Endothelial cell (in vitro differentiated cells): Measurements from ENCODE around the gene CASK. TPM values are rescaled to one million over a fixed set of nuclear protein-coding genes. Genes with fewer than 3 reads are reported as not detected.

ENCODE experiments used
- DNase-seq: peaks from one replicate; pipeline ENCODE4 v3.0.0; 2021; ENCODE audit warnings: low spot score
- H3K27ac Mint-ChIP-seq: one replicate; pipeline ENCODE4 v1.8.0; 2021; ENCODE audit warnings: mixed read lengths, inconsistent platforms; ENCODE audit not compliant: unreplicated experiment
- H3K27me3 Mint-ChIP-seq: one replicate; pipeline ENCODE4 v1.8.0; 2021; ENCODE audit warnings: mild to moderate bottlenecking, moderate library complexity, mixed read lengths, inconsistent platforms; ENCODE audit not compliant: unreplicated experiment
- H3K36me3 Mint-ChIP-seq: one replicate; pipeline ENCODE4 v1.8.0; 2021; ENCODE audit warnings: mild to moderate bottlenecking, low read depth, mixed read lengths, inconsistent platforms; ENCODE audit not compliant: unreplicated experiment
- H3K4me1 Mint-ChIP-seq: one replicate; pipeline ENCODE4 v1.8.0; 2021; ENCODE audit warnings: mild to moderate bottlenecking, mixed read lengths, inconsistent platforms; ENCODE audit not compliant: unreplicated experiment
- H3K4me3 Mint-ChIP-seq: one replicate; pipeline ENCODE4 v1.8.0; 2021; ENCODE audit warnings: mild to moderate bottlenecking, mixed read lengths, inconsistent platforms; ENCODE audit not compliant: unreplicated experiment
- H3K9me3 Mint-ChIP-seq: one replicate; pipeline ENCODE4 v1.8.0; 2021; ENCODE audit warnings: mixed read lengths, inconsistent platforms; ENCODE audit not compliant: unreplicated experiment
- total RNA-seq: library from RNA; stranded (reverse); fragmentation: NEBNext Ultra II Directional; extraction: Animal tissue kit (Norgen Biotek cat#: 25700); gene quantifications from one replicate; pipeline ENCODE4 v1.2.1, GENCODE V29; 2021; ENCODE audit not compliant: unreplicated experiment
- TF ChIP-seq, protein P1 (sequence below): fragments of 200-600 bp; sonication (generic); IDR thresholded peaks from one replicate; pipeline ENCODE4 v1.5.0; 2021; ENCODE audit warnings: antibody characterized with exemption; ENCODE audit not compliant: unreplicated experiment

Gene CASK
- total RNA-seq, 1 donor from 2014 or later = 62.5 TPM

DNA sequence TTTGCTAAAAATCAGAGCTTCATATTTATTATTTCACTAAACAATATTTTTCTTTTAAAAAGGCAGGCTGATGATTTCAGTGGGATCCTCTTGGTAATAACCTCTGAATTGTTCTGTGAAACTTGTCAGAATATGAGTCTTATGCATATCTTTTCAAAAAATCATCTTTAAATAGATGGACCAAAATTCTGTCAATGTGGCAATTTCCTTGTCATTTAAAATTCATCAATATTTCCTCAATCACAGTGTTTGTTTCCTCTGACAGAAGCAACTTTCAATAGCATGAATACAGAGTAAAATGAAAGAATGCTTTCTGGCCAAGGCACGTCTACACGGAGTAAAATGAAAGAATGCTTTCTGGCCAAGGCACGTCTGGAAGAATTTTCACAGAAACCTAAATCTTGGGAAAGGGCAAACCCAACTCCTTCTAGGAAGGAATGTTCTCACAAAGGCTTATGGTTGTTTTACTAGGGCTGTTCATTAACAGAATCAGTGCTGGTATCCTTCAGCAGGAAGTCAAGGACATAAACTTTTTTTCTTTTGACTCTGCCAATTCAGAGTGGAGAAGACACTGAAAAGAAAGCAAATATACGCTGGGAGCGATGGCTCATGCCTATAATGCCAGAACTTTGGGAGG is 333.6 kb downstream of the CASK start:
- Mint-ChIP-seq H3K27me3 (peaks cover 2% of the 10 kb centered on the region), H3K4me3 (no peak overlapping the region), H3K36me3 (peaks cover 4% of the 10 kb centered on the region), H3K9me3 (no peaks in the 10 kb centered on the region), H3K27ac (no peak overlapping the region), H3K4me1 (no peaks in the 10 kb centered on the region)
- DNase-seq = no peak
- TF ChIP-seq, protein P1, sequence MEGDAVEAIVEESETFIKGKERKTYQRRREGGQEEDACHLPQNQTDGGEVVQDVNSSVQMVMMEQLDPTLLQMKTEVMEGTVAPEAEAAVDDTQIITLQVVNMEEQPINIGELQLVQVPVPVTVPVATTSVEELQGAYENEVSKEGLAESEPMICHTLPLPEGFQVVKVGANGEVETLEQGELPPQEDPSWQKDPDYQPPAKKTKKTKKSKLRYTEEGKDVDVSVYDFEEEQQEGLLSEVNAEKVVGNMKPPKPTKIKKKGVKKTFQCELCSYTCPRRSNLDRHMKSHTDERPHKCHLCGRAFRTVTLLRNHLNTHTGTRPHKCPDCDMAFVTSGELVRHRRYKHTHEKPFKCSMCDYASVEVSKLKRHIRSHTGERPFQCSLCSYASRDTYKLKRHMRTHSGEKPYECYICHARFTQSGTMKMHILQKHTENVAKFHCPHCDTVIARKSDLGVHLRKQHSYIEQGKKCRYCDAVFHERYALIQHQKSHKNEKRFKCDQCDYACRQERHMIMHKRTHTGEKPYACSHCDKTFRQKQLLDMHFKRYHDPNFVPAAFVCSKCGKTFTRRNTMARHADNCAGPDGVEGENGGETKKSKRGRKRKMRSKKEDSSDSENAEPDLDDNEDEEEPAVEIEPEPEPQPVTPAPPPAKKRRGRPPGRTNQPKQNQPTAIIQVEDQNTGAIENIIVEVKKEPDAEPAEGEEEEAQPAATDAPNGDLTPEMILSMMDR = no peak

DNA sequence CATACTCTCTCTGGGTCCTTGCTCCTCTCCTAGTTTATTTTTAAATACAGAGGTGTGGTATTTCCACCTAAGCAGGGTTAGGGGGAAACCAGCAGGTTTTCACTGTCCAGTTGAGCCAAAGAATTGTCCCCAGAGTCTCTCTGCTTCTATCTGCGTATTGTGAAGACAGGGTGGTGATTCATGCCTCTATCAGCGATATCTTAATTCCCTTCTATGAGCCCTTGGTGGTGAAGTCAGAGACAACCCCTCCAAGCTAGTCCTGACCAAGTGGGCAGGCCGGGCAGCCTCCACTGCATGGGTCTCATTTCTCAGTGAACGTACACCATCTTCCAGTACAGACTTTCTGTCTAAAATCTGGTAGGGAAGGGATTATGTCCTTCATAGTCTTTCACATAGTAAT is 335.1 kb downstream of the CASK start:
- Mint-ChIP-seq H3K27me3 (peaks cover 2% of the 10 kb centered on the region), H3K9me3 (no peaks in the 10 kb centered on the region), H3K27ac (no peak overlapping the region), H3K36me3 (peaks cover 6% of the 10 kb centered on the region), H3K4me3 (no peak overlapping the region), H3K4me1 (no peaks in the 10 kb centered on the region)
- TF ChIP-seq, protein P1 = no peak
- no peak for DNase-seq

DNA sequence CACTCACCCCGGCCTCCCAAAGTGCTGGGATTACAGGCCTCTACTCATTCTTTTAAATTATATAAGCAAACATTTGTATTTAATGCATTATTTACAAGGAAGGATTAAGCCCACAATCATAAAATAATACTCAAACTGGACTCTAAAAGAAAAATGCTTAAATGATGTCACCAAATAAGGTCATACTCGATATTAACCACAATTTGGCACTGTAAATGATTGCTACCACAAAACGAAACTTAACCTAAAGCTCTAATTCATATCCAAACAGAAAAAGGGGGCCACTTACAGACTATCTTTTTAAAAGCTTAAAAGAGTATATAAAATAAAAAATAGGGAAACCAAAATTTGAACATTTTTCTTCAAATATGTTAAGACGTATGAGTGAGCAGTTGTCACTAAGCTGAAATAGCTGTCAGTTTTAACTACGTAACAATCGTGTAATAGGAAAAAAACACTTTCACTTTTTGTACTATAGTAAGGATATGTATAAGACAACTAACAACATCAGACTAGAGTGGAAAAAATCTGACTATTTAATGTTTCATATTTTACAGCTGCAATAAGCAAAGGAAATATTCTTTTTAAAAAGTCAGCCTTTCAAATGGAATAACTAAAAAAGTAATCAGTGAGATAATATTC is 342.8 kb downstream of the CASK start:
- no peak for DNase-seq

DNA sequence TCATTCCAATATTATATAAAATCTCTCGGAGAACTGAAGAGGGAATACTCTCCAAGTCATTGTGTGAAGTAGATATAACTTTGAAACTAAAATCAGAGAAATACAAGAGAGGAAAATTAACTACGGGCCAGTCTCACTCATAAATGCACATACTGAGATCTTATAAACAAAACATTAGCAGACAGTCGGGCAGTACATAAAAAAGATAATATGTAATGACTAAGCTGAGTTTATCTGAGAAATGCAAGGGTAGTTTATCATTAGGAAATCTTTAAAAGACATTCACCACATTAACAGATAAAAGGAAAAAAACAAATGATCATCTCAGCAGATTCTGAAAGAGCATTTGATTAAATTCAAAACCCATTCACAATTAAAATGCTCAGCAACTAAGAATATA is 359.5 kb downstream of the CASK start:
- no peaks in the 10 kb centered on the region for H3K9me3 Mint-ChIP-seq

More for the DNA sequence above, 342.8 kb downstream of the CASK start:
- Mint-ChIP-seq H3K27ac (no peak overlapping the region), H3K4me1 (peaks cover 3% of the 10 kb centered on the region), H3K4me3 (no peak overlapping the region), H3K27me3 (no peaks in the 10 kb centered on the region), H3K36me3 (peaks cover 16% of the 10 kb centered on the region), H3K9me3 (no peaks in the 10 kb centered on the region)
- TF ChIP-seq, protein P1 = no peak

DNA sequence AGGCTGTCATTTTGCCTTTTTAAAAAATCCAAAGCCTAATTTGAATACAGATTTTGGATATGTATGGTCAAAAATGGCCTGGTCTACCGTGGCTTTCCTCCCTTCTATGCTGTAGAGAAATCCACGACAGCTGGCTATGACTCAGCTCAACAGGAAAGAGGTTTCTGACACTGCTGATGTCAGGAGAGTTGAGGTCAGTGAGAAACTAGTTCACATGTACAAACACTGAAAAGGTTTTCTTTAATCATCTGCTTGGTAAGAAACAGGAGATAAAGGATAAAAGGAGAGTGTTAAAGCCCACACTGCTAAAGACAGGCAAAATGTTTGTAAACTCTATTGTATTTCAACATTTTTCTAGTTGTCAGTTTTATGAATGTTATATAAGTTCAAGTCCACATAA is 362.3 kb downstream of the CASK start:
- TF ChIP-seq, protein P1 = no peak
- Mint-ChIP-seq H3K27ac (peak overlapping the region; percentile 74), H3K4me1 (peaks cover 5% of the 10 kb centered on the region), H3K4me3 (no peak overlapping the region), H3K9me3 (no peaks in the 10 kb centered on the region), H3K36me3 (no peaks in the 10 kb centered on the region), H3K27me3 (peaks cover 1% of the 10 kb centered on the region)
- DNase-seq = peak; percentile 2

More for the DNA sequence above, 359.5 kb downstream of the CASK start:
- TF ChIP-seq, protein P1 = no peak
- no peak overlapping the region for H3K27ac Mint-ChIP-seq
- H3K36me3 Mint-ChIP-seq = peaks cover 4% of the 10 kb centered on the region
- no peak overlapping the region for H3K4me3 Mint-ChIP-seq
- peaks cover 1% of the 10 kb centered on the region for H3K27me3 Mint-ChIP-seq
- peaks cover 5% of the 10 kb centered on the region for H3K4me1 Mint-ChIP-seq
- no peak for DNase-seq
